WTC11 (cell line): Measurements from ENCODE around the gene CHRNB4. TPM values are rescaled to one million over a fixed set of nuclear protein-coding genes. Genes with fewer than 3 reads are reported as not detected.

Experiments used
- ATAC-seq: fragments of 200-7000 bp; cut with Tn5 transposase; 2 replicates; pipeline ENCODE4 v1.10.0; 2021; ENCODE audit warnings: mild to moderate bottlenecking, moderate library complexity
- CTCF ChIA-PET: fragments of 300-600 bp; sonication (Branson Sonifier 250); formaldehyde crosslinking; loops from one replicate; lab custom pipeline; 2021; ENCODE audit warnings: antibody characterized with exemption; lab: Charles Lee
- POLR2A ChIA-PET: fragments of 350-600 bp; sonication (Branson Sonifier 250); formaldehyde crosslinking; loops from one replicate; lab custom pipeline; 2021; ENCODE audit warnings: antibody characterized with exemption; lab: Charles Lee
- DNase-seq: peaks from one replicate; pipeline ENCODE4 v3.0.0; 2021; ENCODE audit warnings: low spot score
- H3K27ac Mint-ChIP-seq: 2 replicates; pipeline ENCODE4 v1.8.0; 2021; ENCODE audit warnings: mixed read lengths
- H3K27me3 Mint-ChIP-seq: 2 replicates; pipeline ENCODE4 v1.8.0; 2021; ENCODE audit warnings: low read depth, mild to moderate bottlenecking, moderate library complexity, mixed read lengths
- H3K36me3 Mint-ChIP-seq: 2 replicates; pipeline ENCODE4 v1.8.0; 2021; ENCODE audit warnings: mixed read lengths
- H3K4me1 Mint-ChIP-seq: 2 replicates; pipeline ENCODE4 v1.8.0; 2022; ENCODE audit warnings: mixed read lengths
- H3K4me3 Mint-ChIP-seq: 2 replicates; pipeline ENCODE4 v1.8.0; 2021; ENCODE audit warnings: mild to moderate bottlenecking, moderate library complexity, mixed read lengths
- H3K9me3 Mint-ChIP-seq: 2 replicates; pipeline ENCODE4 v1.8.0; 2021; ENCODE audit warnings: mixed read lengths
- CREM ChIP-seq: sonication (generic); formaldehyde crosslinking; IDR thresholded peaks from 2 replicates; pipeline ENCODE4 v1.8.1; 2022; ENCODE audit warnings: mild to moderate bottlenecking, missing genetic modification reagents, moderate library complexity
- ESRRA ChIP-seq: sonication (generic); formaldehyde crosslinking; IDR thresholded peaks from 2 replicates; pipeline ENCODE4 v1.8.1; 2022; ENCODE audit warnings: mild to moderate bottlenecking, missing genetic modification reagents, borderline replicate concordance
- GRHL2 ChIP-seq: fragments of 250-450 bp; sonication (Bioruptor Pico); IDR thresholded peaks from 2 replicates; pipeline ENCODE4 v1.8.0; 2022; ENCODE audit warnings: mild to moderate bottlenecking, moderate library complexity; ENCODE audit not compliant: insufficient replicate concordance, severe bottlenecking
- HMGA2 ChIP-seq: fragments of 250-450 bp; sonication (Bioruptor Pico); IDR thresholded peaks from 2 replicates; pipeline ENCODE4 v1.4.0; 2021; ENCODE audit warnings: mild to moderate bottlenecking, moderate library complexity
- JAZF1 ChIP-seq: fragments of 250-450 bp; sonication (Bioruptor Pico); IDR thresholded peaks from 2 replicates; pipeline ENCODE4 v1.9.0; 2021; ENCODE audit warnings: moderate library complexity, mild to moderate bottlenecking, inconsistent platforms
- JUN ChIP-seq: sonication (generic); formaldehyde crosslinking; IDR thresholded peaks from 2 replicates; pipeline ENCODE4 v1.8.0; 2023; ENCODE audit warnings: mild to moderate bottlenecking, missing genetic modification reagents
- KAT7 ChIP-seq: sonication (generic); formaldehyde crosslinking; IDR thresholded peaks from 2 replicates; pipeline ENCODE4 v1.8.1; 2023; ENCODE audit warnings: missing genetic modification reagents, mild to moderate bottlenecking, borderline replicate concordance
- RORB ChIP-seq: fragments of 250-450 bp; sonication (Bioruptor Pico); IDR thresholded peaks from 2 replicates; pipeline ENCODE4 v1.9.0; 2021; ENCODE audit warnings: mild to moderate bottlenecking
- SMAD3 ChIP-seq: sonication (generic); formaldehyde crosslinking; IDR thresholded peaks from 2 replicates; pipeline ENCODE4 v1.8.0; 2022; ENCODE audit warnings: missing genetic modification reagents, mild to moderate bottlenecking, borderline replicate concordance
- TEAD4 ChIP-seq: sonication (generic); formaldehyde crosslinking; IDR thresholded peaks from 2 replicates; pipeline ENCODE4 v1.8.0; 2022; ENCODE audit warnings: mild to moderate bottlenecking, missing genetic modification reagents
- ZNF219 ChIP-seq: sonication (generic); formaldehyde crosslinking; IDR thresholded peaks from 2 replicates; pipeline ENCODE4 v1.8.0; 2023; ENCODE audit warnings: missing genetic modification reagents, mild to moderate bottlenecking, borderline replicate concordance
- ZNF416 ChIP-seq: fragments of 250-450 bp; sonication (Bioruptor Pico); IDR thresholded peaks from 2 replicates; pipeline ENCODE4 v1.9.0; 2021; ENCODE audit warnings: mild to moderate bottlenecking, inconsistent platforms
- ZNF423 ChIP-seq: fragments of 250-450 bp; sonication (Bioruptor Pico); IDR thresholded peaks from 2 replicates; pipeline ENCODE4 v2.1.2; 2022; ENCODE audit warnings: mild to moderate bottlenecking, moderate library complexity
- total RNA-seq: library from RNA; stranded (reverse); gene quantifications from 3 replicates; pipeline ENCODE4 v1.2.3, GENCODE V29; 2021
- TF ChIP-seq, protein P1 (sequence below): sonication (generic); formaldehyde crosslinking; IDR thresholded peaks from 2 replicates; pipeline ENCODE4 v1.8.0; 2022; ENCODE audit warnings: mild to moderate bottlenecking, missing genetic modification reagents
- TF ChIP-seq, protein P2 (sequence below): fragments of 250-450 bp; sonication (Bioruptor Pico); IDR thresholded peaks from 2 replicates; pipeline ENCODE4 v1.9.0; 2021; ENCODE audit warnings: mild to moderate bottlenecking, borderline replicate concordance
- TF ChIP-seq, protein P3 (sequence below): sonication (generic); formaldehyde crosslinking; IDR thresholded peaks from 2 replicates; pipeline ENCODE4 v1.8.1; 2022; ENCODE audit warnings: mild to moderate bottlenecking, missing genetic modification reagents, moderate library complexity, borderline replicate concordance
- TF ChIP-seq, protein P4 (sequence below): sonication (generic); formaldehyde crosslinking; IDR thresholded peaks from 2 replicates; pipeline ENCODE4 v1.8.0; 2023; ENCODE audit warnings: missing genetic modification reagents, mild to moderate bottlenecking, borderline replicate concordance
- TF ChIP-seq, protein P5 (sequence below): sonication (generic); formaldehyde crosslinking; IDR thresholded peaks from 2 replicates; pipeline ENCODE4 v1.8.0; 2022; ENCODE audit warnings: mild to moderate bottlenecking, missing genetic modification reagents
- TF ChIP-seq, protein P6 (sequence below): sonication (generic); formaldehyde crosslinking; IDR thresholded peaks from 2 replicates; pipeline ENCODE4 v1.8.1; 2023; ENCODE audit warnings: mild to moderate bottlenecking, missing genetic modification reagents
- TF ChIP-seq, protein P7 (sequence below): sonication (generic); formaldehyde crosslinking; IDR thresholded peaks from 2 replicates; pipeline ENCODE4 v1.8.1; 2023; ENCODE audit warnings: mild to moderate bottlenecking, missing genetic modification reagents, moderate library complexity

The CHRNB4 gene
- total RNA-seq, 1 experiment from 2014 or later, result 10.1 TPM

DNA sequence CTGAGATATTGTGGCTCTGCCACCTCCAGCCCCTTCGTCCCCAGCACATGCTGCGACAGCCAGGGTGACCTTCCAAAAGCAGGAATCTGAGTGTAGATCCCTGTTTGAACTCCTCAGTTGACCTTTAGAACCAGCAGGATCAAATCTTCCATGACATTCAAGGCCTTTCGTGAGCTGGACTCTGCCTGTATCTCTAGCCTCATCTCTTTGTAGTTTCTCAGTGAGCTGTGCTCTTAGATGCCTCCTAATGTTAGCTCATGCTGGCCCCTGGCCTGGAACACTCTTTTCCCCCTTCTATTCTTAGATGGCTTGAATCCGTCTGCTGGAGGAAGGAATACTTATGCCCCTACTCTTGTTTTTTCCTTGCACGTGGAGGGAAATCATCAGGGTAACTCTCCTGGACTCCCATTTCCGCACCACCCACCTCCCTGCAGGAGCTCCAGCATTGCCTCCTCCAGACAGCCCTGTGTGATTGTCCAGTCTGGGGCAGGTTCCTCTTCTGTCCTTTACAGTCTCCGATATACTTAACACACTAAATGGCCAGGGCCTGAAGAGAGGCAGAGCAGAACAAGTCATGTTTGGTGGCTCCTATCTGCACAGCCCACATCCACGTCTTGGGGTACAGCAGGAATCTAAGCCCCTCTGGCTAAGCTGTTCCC lies 26.7 kb upstream of the CHRNB4 start:
- TF ChIP-seq, protein P1, sequence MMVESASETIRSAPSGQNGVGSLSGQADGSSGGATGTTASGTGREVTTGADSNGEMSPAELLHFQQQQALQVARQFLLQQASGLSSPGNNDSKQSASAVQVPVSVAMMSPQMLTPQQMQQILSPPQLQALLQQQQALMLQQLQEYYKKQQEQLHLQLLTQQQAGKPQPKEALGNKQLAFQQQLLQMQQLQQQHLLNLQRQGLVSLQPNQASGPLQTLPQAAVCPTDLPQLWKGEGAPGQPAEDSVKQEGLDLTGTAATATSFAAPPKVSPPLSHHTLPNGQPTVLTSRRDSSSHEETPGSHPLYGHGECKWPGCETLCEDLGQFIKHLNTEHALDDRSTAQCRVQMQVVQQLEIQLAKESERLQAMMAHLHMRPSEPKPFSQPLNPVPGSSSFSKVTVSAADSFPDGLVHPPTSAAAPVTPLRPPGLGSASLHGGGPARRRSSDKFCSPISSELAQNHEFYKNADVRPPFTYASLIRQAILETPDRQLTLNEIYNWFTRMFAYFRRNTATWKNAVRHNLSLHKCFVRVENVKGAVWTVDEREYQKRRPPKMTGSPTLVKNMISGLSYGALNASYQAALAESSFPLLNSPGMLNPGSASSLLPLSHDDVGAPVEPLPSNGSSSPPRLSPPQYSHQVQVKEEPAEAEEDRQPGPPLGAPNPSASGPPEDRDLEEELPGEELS (CRISPR knock-in tag), result no peak
- TF ChIP-seq HMGA2 (CRISPR knock-in tag), result no peak
- TF ChIP-seq, protein P2, sequence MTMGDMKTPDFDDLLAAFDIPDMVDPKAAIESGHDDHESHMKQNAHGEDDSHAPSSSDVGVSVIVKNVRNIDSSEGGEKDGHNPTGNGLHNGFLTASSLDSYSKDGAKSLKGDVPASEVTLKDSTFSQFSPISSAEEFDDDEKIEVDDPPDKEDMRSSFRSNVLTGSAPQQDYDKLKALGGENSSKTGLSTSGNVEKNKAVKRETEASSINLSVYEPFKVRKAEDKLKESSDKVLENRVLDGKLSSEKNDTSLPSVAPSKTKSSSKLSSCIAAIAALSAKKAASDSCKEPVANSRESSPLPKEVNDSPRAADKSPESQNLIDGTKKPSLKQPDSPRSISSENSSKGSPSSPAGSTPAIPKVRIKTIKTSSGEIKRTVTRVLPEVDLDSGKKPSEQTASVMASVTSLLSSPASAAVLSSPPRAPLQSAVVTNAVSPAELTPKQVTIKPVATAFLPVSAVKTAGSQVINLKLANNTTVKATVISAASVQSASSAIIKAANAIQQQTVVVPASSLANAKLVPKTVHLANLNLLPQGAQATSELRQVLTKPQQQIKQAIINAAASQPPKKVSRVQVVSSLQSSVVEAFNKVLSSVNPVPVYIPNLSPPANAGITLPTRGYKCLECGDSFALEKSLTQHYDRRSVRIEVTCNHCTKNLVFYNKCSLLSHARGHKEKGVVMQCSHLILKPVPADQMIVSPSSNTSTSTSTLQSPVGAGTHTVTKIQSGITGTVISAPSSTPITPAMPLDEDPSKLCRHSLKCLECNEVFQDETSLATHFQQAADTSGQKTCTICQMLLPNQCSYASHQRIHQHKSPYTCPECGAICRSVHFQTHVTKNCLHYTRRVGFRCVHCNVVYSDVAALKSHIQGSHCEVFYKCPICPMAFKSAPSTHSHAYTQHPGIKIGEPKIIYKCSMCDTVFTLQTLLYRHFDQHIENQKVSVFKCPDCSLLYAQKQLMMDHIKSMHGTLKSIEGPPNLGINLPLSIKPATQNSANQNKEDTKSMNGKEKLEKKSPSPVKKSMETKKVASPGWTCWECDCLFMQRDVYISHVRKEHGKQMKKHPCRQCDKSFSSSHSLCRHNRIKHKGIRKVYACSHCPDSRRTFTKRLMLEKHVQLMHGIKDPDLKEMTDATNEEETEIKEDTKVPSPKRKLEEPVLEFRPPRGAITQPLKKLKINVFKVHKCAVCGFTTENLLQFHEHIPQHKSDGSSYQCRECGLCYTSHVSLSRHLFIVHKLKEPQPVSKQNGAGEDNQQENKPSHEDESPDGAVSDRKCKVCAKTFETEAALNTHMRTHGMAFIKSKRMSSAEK (CRISPR knock-in tag), result no peak
- TF ChIP-seq JUN, result no peak
- no peak for TF ChIP-seq KAT7 (CRISPR knock-in tag)
- TF ChIP-seq GRHL2 (CRISPR knock-in tag), result no peak
- TF ChIP-seq ESRRA (CRISPR knock-in tag), result no peak
- TF ChIP-seq ZNF416, result no peak
- TF ChIP-seq ZNF219, result no peak
- TF ChIP-seq CREM (CRISPR knock-in tag), result no peak
- TF ChIP-seq, protein P3, sequence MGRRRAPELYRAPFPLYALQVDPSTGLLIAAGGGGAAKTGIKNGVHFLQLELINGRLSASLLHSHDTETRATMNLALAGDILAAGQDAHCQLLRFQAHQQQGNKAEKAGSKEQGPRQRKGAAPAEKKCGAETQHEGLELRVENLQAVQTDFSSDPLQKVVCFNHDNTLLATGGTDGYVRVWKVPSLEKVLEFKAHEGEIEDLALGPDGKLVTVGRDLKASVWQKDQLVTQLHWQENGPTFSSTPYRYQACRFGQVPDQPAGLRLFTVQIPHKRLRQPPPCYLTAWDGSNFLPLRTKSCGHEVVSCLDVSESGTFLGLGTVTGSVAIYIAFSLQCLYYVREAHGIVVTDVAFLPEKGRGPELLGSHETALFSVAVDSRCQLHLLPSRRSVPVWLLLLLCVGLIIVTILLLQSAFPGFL (CRISPR knock-in tag), result no peak
- TF ChIP-seq, protein P4, sequence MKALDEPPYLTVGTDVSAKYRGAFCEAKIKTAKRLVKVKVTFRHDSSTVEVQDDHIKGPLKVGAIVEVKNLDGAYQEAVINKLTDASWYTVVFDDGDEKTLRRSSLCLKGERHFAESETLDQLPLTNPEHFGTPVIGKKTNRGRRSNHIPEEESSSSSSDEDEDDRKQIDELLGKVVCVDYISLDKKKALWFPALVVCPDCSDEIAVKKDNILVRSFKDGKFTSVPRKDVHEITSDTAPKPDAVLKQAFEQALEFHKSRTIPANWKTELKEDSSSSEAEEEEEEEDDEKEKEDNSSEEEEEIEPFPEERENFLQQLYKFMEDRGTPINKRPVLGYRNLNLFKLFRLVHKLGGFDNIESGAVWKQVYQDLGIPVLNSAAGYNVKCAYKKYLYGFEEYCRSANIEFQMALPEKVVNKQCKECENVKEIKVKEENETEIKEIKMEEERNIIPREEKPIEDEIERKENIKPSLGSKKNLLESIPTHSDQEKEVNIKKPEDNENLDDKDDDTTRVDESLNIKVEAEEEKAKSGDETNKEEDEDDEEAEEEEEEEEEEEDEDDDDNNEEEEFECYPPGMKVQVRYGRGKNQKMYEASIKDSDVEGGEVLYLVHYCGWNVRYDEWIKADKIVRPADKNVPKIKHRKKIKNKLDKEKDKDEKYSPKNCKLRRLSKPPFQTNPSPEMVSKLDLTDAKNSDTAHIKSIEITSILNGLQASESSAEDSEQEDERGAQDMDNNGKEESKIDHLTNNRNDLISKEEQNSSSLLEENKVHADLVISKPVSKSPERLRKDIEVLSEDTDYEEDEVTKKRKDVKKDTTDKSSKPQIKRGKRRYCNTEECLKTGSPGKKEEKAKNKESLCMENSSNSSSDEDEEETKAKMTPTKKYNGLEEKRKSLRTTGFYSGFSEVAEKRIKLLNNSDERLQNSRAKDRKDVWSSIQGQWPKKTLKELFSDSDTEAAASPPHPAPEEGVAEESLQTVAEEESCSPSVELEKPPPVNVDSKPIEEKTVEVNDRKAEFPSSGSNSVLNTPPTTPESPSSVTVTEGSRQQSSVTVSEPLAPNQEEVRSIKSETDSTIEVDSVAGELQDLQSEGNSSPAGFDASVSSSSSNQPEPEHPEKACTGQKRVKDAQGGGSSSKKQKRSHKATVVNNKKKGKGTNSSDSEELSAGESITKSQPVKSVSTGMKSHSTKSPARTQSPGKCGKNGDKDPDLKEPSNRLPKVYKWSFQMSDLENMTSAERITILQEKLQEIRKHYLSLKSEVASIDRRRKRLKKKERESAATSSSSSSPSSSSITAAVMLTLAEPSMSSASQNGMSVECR, result no peak
- no peak for TF ChIP-seq TEAD4 (CRISPR knock-in tag)
- TF ChIP-seq SMAD3 (CRISPR knock-in tag), result no peak
- TF ChIP-seq, protein P5, sequence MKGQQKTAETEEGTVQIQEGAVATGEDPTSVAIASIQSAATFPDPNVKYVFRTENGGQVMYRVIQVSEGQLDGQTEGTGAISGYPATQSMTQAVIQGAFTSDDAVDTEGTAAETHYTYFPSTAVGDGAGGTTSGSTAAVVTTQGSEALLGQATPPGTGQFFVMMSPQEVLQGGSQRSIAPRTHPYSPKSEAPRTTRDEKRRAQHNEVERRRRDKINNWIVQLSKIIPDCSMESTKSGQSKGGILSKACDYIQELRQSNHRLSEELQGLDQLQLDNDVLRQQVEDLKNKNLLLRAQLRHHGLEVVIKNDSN (CRISPR knock-in tag), result no peak
- no peak for TF ChIP-seq JAZF1
- TF ChIP-seq ZNF423 (CRISPR knock-in tag), result no peak
- TF ChIP-seq, protein P6, sequence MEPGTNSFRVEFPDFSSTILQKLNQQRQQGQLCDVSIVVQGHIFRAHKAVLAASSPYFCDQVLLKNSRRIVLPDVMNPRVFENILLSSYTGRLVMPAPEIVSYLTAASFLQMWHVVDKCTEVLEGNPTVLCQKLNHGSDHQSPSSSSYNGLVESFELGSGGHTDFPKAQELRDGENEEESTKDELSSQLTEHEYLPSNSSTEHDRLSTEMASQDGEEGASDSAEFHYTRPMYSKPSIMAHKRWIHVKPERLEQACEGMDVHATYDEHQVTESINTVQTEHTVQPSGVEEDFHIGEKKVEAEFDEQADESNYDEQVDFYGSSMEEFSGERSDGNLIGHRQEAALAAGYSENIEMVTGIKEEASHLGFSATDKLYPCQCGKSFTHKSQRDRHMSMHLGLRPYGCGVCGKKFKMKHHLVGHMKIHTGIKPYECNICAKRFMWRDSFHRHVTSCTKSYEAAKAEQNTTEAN (CRISPR knock-in tag), result no peak
- no peak for TF ChIP-seq RORB (CRISPR knock-in tag)
- TF ChIP-seq, protein P7, sequence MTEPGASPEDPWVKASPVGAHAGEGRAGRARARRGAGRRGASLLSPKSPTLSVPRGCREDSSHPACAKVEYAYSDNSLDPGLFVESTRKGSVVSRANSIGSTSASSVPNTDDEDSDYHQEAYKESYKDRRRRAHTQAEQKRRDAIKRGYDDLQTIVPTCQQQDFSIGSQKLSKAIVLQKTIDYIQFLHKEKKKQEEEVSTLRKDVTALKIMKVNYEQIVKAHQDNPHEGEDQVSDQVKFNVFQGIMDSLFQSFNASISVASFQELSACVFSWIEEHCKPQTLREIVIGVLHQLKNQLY (CRISPR knock-in tag), result no peak
- DNase-seq (no peak), ATAC-seq (no peak)
- Mint-ChIP-seq H3K27ac (no peak overlapping the region), H3K27me3 (peaks cover 41% of the 10 kb centered on the region), H3K4me3 (no peak overlapping the region), H3K9me3 (no peaks in the 10 kb centered on the region), H3K4me1 (peaks cover 42% of the 10 kb centered on the region), H3K36me3 (no peaks in the 10 kb centered on the region)
- ChIA-PET CTCF (interaction anchor here (1.5 kb wide), 1 partner anchor 71 kb away, joined by 4 read pairs; no protein-coding TSS in a partner anchor), POLR2A (interaction anchor here (1.0 kb wide), 1 partner anchor 18 kb away, joined by 3 read pairs; no protein-coding TSS in a partner anchor)
